Neural cell (in vitro differentiated cells): Measurements from ENCODE around the gene ST6GALNAC3.

ENCODE experiments used
- CTCF ChIP-seq: fragments of 450-650 bp; IDR thresholded peaks from 2 replicates; pipeline ENCODE4 v1.5.1; 2014; ENCODE audit warnings: antibody characterized with exemption, mild to moderate bottlenecking, moderate library complexity; ENCODE audit not compliant: poor library complexity, severe bottlenecking
- EP300 ChIP-seq: fragments of 450-650 bp; conservative IDR thresholded peaks from 2 replicates; pipeline ENCODE4 v1.6.1; 2014; ENCODE audit warnings: antibody characterized with exemption, mild to moderate bottlenecking, moderate library complexity; ENCODE audit not compliant: poor library complexity, severe bottlenecking
- EZH2 ChIP-seq: fragments of 200-600, 300-800 bp; shearing (Covaris generic), sonication (generic); IDR thresholded peaks from 2 replicates; pipeline ENCODE4 v1.6.1; 2014; ENCODE audit warnings: antibody characterized with exemption, low read length, borderline replicate concordance, mild to moderate bottlenecking; ENCODE audit not compliant: insufficient read depth, poor library complexity, severe bottlenecking
- POLR2AphosphoS5 ChIP-seq: IDR thresholded peaks from 2 replicates; pipeline ENCODE4 v1.6.1; 2012
- RAD21 ChIP-seq: fragments of 450-650 bp; conservative IDR thresholded peaks from 2 replicates; pipeline ENCODE4 v1.6.1; 2014; ENCODE audit warnings: antibody characterized with exemption, mild to moderate bottlenecking, moderate library complexity
- REST ChIP-seq: IDR thresholded peaks from 2 replicates; pipeline ENCODE4 v1.6.1; 2012; ENCODE audit warnings: borderline replicate concordance
- TAF1 ChIP-seq: IDR thresholded peaks from 2 replicates; pipeline ENCODE4 v1.6.1; 2012; ENCODE audit warnings: low read depth

DNA sequence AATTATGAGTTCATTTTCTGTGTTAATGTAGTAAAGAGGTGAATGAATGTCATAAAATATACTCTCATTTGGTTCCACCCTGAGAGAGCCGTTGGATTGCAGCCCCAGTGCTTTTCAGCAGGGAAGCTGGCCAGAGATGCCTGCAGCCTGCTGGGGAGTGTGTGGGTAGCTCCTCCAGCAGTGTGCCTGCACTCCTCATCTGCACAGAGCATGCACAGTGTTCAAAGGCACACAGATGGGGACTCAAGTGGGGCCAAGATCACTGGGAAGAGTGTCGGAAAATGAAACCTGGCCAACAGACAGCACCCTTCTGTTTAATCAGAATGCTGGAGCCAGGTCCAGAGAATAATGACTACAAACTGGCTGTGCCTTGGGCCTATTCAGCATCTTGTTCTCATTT is 206.8 kb downstream of the ST6GALNAC3 start:
- no peak for TF ChIP-seq CTCF
- TF ChIP-seq TAF1 = no peak
- no peak for TF ChIP-seq EZH2
- no peak for TF ChIP-seq EP300
- TF ChIP-seq POLR2AphosphoS5 = no peak
- no peak for TF ChIP-seq RAD21
- TF ChIP-seq REST = no peak
